HCT116 (cell line): ENCODE results near the gene CYRIA. TPM values are rescaled to one million over a fixed set of nuclear protein-coding genes. Genes with fewer than 3 reads are reported as not detected.

Source experiments
- ATAC-seq: fragments of 200-7000 bp; cut with Tn5 transposase; 2 replicates; pipeline ENCODE4 v1.9.1; 2020; ENCODE audit warnings: mild to moderate bottlenecking, moderate library complexity
- BruUV-seq: library from RNA; stranded (reverse); fragments of 400-500 nt; replicated peaks from 2 replicates; lab custom pipeline; 2021; lab: Mats Ljungman, UMichigan
- CTCF ChIA-PET: fragments of 300-600 bp; sonication (Branson Sonifier 250); formaldehyde crosslinking; loops from one replicate; lab custom pipeline; 2021; ENCODE audit warnings: antibody characterized with exemption; lab: Charles Lee
- POLR2A ChIA-PET: fragments of 300-600, 350-600 bp; sonication (Branson Sonifier 250); formaldehyde crosslinking; loops from one replicate; lab custom pipeline; 2021; ENCODE audit warnings: antibody characterized with exemption; lab: Charles Lee
- RAD21 ChIA-PET, 2 experiments: fragments of 300-600 bp; sonication (Branson Sonifier 250); formaldehyde crosslinking; loops; one replicate each; lab custom pipeline; 2023; ENCODE audit warnings: low total read pairs in 2 of 2; ENCODE audit not compliant: uncharacterized antibody in 2 of 2, unreplicated experiment in 2 of 2, low non-redundant PET in 1 of 2; lab: Charles Lee
- DNase-seq: peaks from one replicate; pipeline ENCODE4 v3.0.0-alpha.2; 2010; ENCODE audit warnings: low read depth, low spot score
- H2AFZ ChIP-seq: fragments of 200-600 bp; shearing (Covaris generic), sonication (generic); 2 replicates; pipeline ENCODE4 v1.6.1; 2017; ENCODE audit warnings: low read depth, mixed run types, mixed read lengths, antibody characterized with exemption, low read length; ENCODE audit not compliant: poor library complexity, severe bottlenecking
- H3K27ac ChIP-seq: 2 replicates; pipeline ENCODE4 v1.5.1; 2012; ENCODE audit warnings: low read depth, low read length
- H3K27me3 ChIP-seq: fragments of 200-600 bp; sonication (generic); 2 replicates; pipeline ENCODE4 v1.6.1; 2016; ENCODE audit warnings: mixed run types, low read length, mixed read lengths; ENCODE audit not compliant: insufficient read depth
- H3K36me3 ChIP-seq, 2 experiments: fragments of 200-500 bp in 1 of 2; fragments of 200-600 bp in 1 of 2; sonication (Bioruptor generic) in 1 of 2; sonication (generic) in 1 of 2; 2 replicates each; pipeline versions ENCODE4 v1.5.1 to v1.6.1; 2014 to 2016; ENCODE audit warnings: low read length in 2 of 2, inconsistent platforms in 1 of 2, mixed read lengths in 1 of 2, mixed run types in 1 of 2; ENCODE audit not compliant: insufficient read depth in 2 of 2, control insufficient read depth in 1 of 2
- H3K4me1 ChIP-seq, 2 experiments: fragments of 200-600 bp in 1 of 2; sonication (generic) in 1 of 2; 2 replicates each; pipeline versions ENCODE4 v1.5.1 to v1.6.1; 2012 to 2017; ENCODE audit warnings: low read length in 2 of 2, inconsistent platforms in 1 of 2, mild to moderate bottlenecking in 1 of 2, mixed read lengths in 1 of 2, mixed run types in 1 of 2, moderate library complexity in 1 of 2; ENCODE audit not compliant: insufficient read depth in 2 of 2, control insufficient read depth in 1 of 2
- H3K4me2 ChIP-seq: fragments of 200-600 bp; sonication (generic); 2 replicates; pipeline ENCODE4 v1.6.1; 2017; ENCODE audit warnings: mixed run types, low read length, mixed read lengths
- H3K4me3 ChIP-seq, 2 experiments: fragments of 200-600 bp in 1 of 2; sonication (generic) in 1 of 2; replicated peaks in 1 of 2; 2 replicates each; pipeline ENCODE4 v1.5.1; 2011 to 2016; ENCODE audit warnings: low read length in 2 of 2, control low read depth in 1 of 2, low read depth in 1 of 2, mild to moderate bottlenecking in 1 of 2, mixed read lengths in 1 of 2, mixed run types in 1 of 2
- H3K79me2 ChIP-seq: fragments of 200-600 bp; sonication (generic); 2 replicates; pipeline ENCODE4 v1.6.1; 2017; ENCODE audit warnings: mild to moderate bottlenecking, mixed run types, low read length, moderate library complexity, mixed read lengths; ENCODE audit not compliant: insufficient read depth
- H3K9ac ChIP-seq: fragments of 200-600 bp; sonication (generic); 2 replicates; pipeline ENCODE4 v1.6.1; 2016; ENCODE audit warnings: low read length, mixed read lengths
- H3K9me2 ChIP-seq: fragments of 200-600 bp; sonication (generic), shearing (Covaris generic); 2 replicates; pipeline ENCODE4 v1.6.1; 2017; ENCODE audit warnings: mixed run types, mild to moderate bottlenecking, moderate library complexity; ENCODE audit not compliant: insufficient read depth
- H3K9me3 ChIP-seq, 2 experiments: fragments of 200-500 bp in 1 of 2; fragments of 200-600 bp in 1 of 2; sonication (Bioruptor generic) in 1 of 2; sonication (generic) in 1 of 2; 2 replicates each; pipeline ENCODE4 v1.6.1; 2014 to 2017; ENCODE audit warnings: low read length in 2 of 2, mixed read lengths in 2 of 2, inconsistent platforms in 1 of 2, low read depth in 1 of 2, mild to moderate bottlenecking in 1 of 2, mixed run types in 1 of 2, moderate library complexity in 1 of 2; ENCODE audit not compliant: control insufficient read depth in 1 of 2, insufficient read depth in 1 of 2
- H4K20me1 ChIP-seq: fragments of 200-600 bp; sonication (generic), shearing (Covaris generic); 2 replicates; pipeline ENCODE4 v1.6.1; 2017; ENCODE audit warnings: mixed run types, mild to moderate bottlenecking, moderate library complexity; ENCODE audit not compliant: insufficient read depth
- CBX3 ChIP-seq: IDR thresholded peaks from 2 replicates; pipeline ENCODE4 v1.6.1; 2012; ENCODE audit warnings: low read depth
- CTCF ChIP-seq, 3 experiments: fragments of 200-600 bp in 1 of 3; sonication (generic) in 1 of 3; IDR thresholded peaks in 2 of 3; conservative IDR thresholded peaks in 1 of 3; 2 replicates each; pipeline ENCODE4 v1.5.1; 2012 to 2017; ENCODE audit warnings: low read depth in 2 of 3, low read length in 2 of 3, antibody characterized with exemption in 1 of 3, borderline replicate concordance in 1 of 3, control low read depth in 1 of 3, mild to moderate bottlenecking in 1 of 3, mixed read lengths in 1 of 3, mixed run types in 1 of 3, moderate library complexity in 1 of 3; ENCODE audit not compliant: insufficient read depth in 1 of 3
- ELF1 ChIP-seq: IDR thresholded peaks from 2 replicates; pipeline ENCODE4 v1.6.1; 2012; ENCODE audit warnings: low read depth, borderline replicate concordance
- EZH2 ChIP-seq: fragments of 200-600 bp; sonication (generic); IDR thresholded peaks from 2 replicates; pipeline ENCODE4 v1.6.1; 2017; ENCODE audit warnings: antibody characterized with exemption, mixed run types
- EZH2phosphoT487 ChIP-seq: fragments of 200-600 bp; IDR thresholded peaks from 2 replicates; pipeline ENCODE4 v1.6.1; 2018; ENCODE audit warnings: antibody characterized with exemption, borderline replicate concordance
- JUND ChIP-seq: IDR thresholded peaks from 2 replicates; pipeline ENCODE4 v1.6.1; 2012
- POLR2A ChIP-seq: IDR thresholded peaks from 2 replicates; pipeline ENCODE4 v1.7.0; 2011; ENCODE audit warnings: borderline replicate concordance; ENCODE audit not compliant: insufficient read depth, insufficient read length; ENCODE audit errors: extremely low read depth
- RAD21 ChIP-seq: IDR thresholded peaks from 2 replicates; pipeline ENCODE4 v1.6.1; 2012; ENCODE audit warnings: low read depth, mild to moderate bottlenecking
- SIN3A ChIP-seq: IDR thresholded peaks from 2 replicates; pipeline ENCODE4 v1.6.1; 2012; ENCODE audit warnings: low read depth
- SP1 ChIP-seq: IDR thresholded peaks from 2 replicates; pipeline ENCODE4 v1.6.1; 2012; ENCODE audit warnings: low read depth
- SRF ChIP-seq: IDR thresholded peaks from 2 replicates; pipeline ENCODE4 v1.6.1; 2012; ENCODE audit warnings: low read depth
- YY1 ChIP-seq: IDR thresholded peaks from 2 replicates; pipeline ENCODE4 v1.6.1; 2011; ENCODE audit warnings: low read length, low read depth, moderate library complexity, mild to moderate bottlenecking; ENCODE audit not compliant: insufficient replicate concordance; ENCODE audit errors: extremely low read depth
- ZBTB33 ChIP-seq: IDR thresholded peaks from 2 replicates; pipeline ENCODE4 v1.6.1; 2011; ENCODE audit warnings: mild to moderate bottlenecking, low read length, moderate library complexity; ENCODE audit not compliant: insufficient replicate concordance; ENCODE audit errors: extremely low read depth
- intact Hi-C: fragments of 100-400 bp; cut with micrococcal nuclease; formaldehyde crosslinking; loops from 2 replicates; pipeline ENCODE4 v1.10.0; 2022
- total RNA-seq: library from RNA; stranded (reverse); gene quantifications from one replicate; pipeline ENCODE4 v1.2.1, GENCODE V29; 2021; ENCODE audit not compliant: unreplicated experiment

CYRIA gene
- total RNA-seq, 1 experiment from 2014 or later: 0.44 TPM

- no peaks in the 10 kb centered on the region for H3K4me1 ChIP-seq
- H2AFZ ChIP-seq: no peak overlapping the region
- RAD21 ChIA-PET: no interaction called here
- TF ChIP-seq CBX3 (no peak), CTCF (IDR thresholded peaks at IDR 0.05 in 2 of 3, conservative IDR thresholded peaks at IDR 0.05 in 1 of 3; ENCODE audit: borderline replicate concordance in 1 of 3, insufficient read depth in 1 of 3, low read depth in 2 of 3, low read length in 2 of 3) (no peak), SP1 (no peak), ELF1 (no peak), ZBTB33 (no peak), EZH2phosphoT487 (no peak), RAD21 (no peak), POLR2A (no peak), SRF (no peak), SIN3A (no peak), JUND (no peak), EZH2 (no peak), YY1 (no peak)
- H3K79me2 ChIP-seq: no peaks in the 10 kb centered on the region
- H3K4me2 ChIP-seq: no peak overlapping the region
- H3K36me3 ChIP-seq: no peaks in the 10 kb centered on the region
- H3K27me3 ChIP-seq: peaks cover 41% of the 10 kb centered on the region
- no peaks in the 10 kb centered on the region for H3K9me2 ChIP-seq
- ATAC-seq (no peak), DNase-seq (no peak)
- no peaks in the 10 kb centered on the region for H3K9me3 ChIP-seq
- POLR2A ChIA-PET: no interaction called here
- no peaks in the 10 kb centered on the region for H4K20me1 ChIP-seq
- intact Hi-C loops: no loop called here
- CTCF ChIA-PET: no interaction called here
- no peak overlapping the region for H3K9ac ChIP-seq
- BruUV-seq: no TSS peak
- H3K27ac ChIP-seq: no peak overlapping the region
- H3K4me3 ChIP-seq: no peak overlapping the region
These were observed 38.5 kb downstream of the CYRIA start for GRCh38 chr2:16626997-16627605.
